Upper lobe of left lung (tissue), 6 donors: Measurements from ENCODE around the gene PLSCR2. TPM values are rescaled to one million over a fixed set of nuclear protein-coding genes. Genes with fewer than 3 reads are reported as not detected.
A peak's percentile ranks its signal among the peaks of the same experiment; 100 is the strongest.

Source experiments
- ATAC-seq, 2 donors: fragments of 200-7000 bp; cut with Tn5 transposase; one replicate each; pipeline ENCODE4 v1.9.1; 2022; ENCODE audit warnings: mild to moderate bottlenecking in 2 of 2, moderate library complexity in 2 of 2; ENCODE audit not compliant: low FRiP score in 2 of 2
- DNase-seq, 2 donors: peaks; one replicate each; pipeline ENCODE4 v3.0.0-alpha.2; 2019 to 2020
- H3K27ac ChIP-seq, 4 donors: fragments of 200-600 bp; sonication (generic); one replicate each; pipeline ENCODE4 v1.5.1; 2016 to 2019
- H3K27me3 ChIP-seq, 4 donors: fragments of 200-600 bp; sonication (generic); one replicate each; pipeline ENCODE4 v1.5.1; 2017 to 2019
- H3K36me3 ChIP-seq, 4 donors: fragments of 200-600 bp; sonication (generic); one replicate each; pipeline ENCODE4 v1.5.1; 2016 to 2019
- H3K4me1 ChIP-seq, 4 donors: fragments of 200-600 bp; sonication (generic); one replicate each; pipeline ENCODE4 v1.5.1; 2018 to 2019
- H3K4me3 ChIP-seq, 4 donors: fragments of 200-600 bp; sonication (generic); one replicate each; pipeline ENCODE4 v1.5.1; 2017 to 2019; ENCODE audit warnings: mild to moderate bottlenecking in 2 of 4, moderate library complexity in 1 of 4
- H3K9me3 ChIP-seq, 4 donors: fragments of 200-600 bp; sonication (generic); one replicate each; pipeline ENCODE4 v1.5.1; 2018 to 2019
- EP300 ChIP-seq, 4 donors: sonication (generic); formaldehyde crosslinking; IDR thresholded peaks; one replicate each; pipeline ENCODE4 v1.5.1; 2017; ENCODE audit warnings: antibody characterized with exemption in 4 of 4, control low read depth in 2 of 4
- POLR2A ChIP-seq, 4 donors: fragments of 450-650 bp; IDR thresholded peaks; one replicate each; pipeline ENCODE4 v1.5.1; 2016 to 2017; ENCODE audit warnings: antibody characterized with exemption in 4 of 4, mild to moderate bottlenecking in 2 of 4
- POLR2AphosphoS5 ChIP-seq, 2 donors: sonication (generic); formaldehyde crosslinking; IDR thresholded peaks; one replicate each; pipeline ENCODE4 v1.5.1; 2017; ENCODE audit warnings: antibody characterized with exemption in 2 of 2
- WGBS, 2 donors: methylation state at CpG; one replicate each; pipeline ENCODE4 v1.1.5; 2017 to 2018; 5-methylcytosine and 5-hydroxymethylcytosine counted together
- total RNA-seq, 6 donors: library from RNA; depleted of rRNA in 4 of 6; stranded (reverse); fragments of >200 nt in 4 of 6; gene quantifications; one replicate each; pipeline versions ENCODE4 v1.1.0 to v1.2.1, GENCODE V29; 2016 to 2021
- TF ChIP-seq, protein P1 (sequence below), 6 experiments: fragments of 450-650 bp in 4 of 6; fragments of 200-600 bp in 2 of 6; sonication (generic) in 2 of 6; IDR thresholded peaks; one replicate each; pipeline ENCODE4 v1.5.1; 2016 to 2019; ENCODE audit warnings: antibody characterized with exemption in 6 of 6
- donor health status: DM: no; HTN: no; CAD: no; lungs with moderate emphysema.
- donor health status: DM: no; HTN: yes; CAD: no; lungs with severe emphysema.

PLSCR2 gene
- total RNA-seq, 6 donors from 2014 or later = 0.31 TPM; not detected in 5

DNA sequence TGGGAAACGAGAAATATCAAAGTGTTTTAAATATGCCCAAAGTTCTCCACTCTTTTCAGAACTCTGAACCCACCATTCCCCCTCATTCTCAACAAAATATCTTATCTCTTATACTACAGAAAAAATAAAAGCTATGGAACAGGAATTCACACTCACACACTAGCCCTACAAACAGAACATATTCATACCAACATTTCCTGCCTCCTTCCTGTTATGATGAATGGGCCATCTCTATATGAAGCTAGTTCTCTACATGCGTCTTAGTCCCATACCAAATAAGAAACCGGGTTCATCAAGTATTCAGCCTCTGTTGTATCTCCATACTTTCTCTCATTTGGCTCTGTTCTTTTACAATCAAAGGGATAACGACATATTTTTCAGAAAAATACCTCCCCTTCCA lies 72.6 kb downstream of the PLSCR2 start:
- ATAC-seq = no peak
- no peak for TF ChIP-seq POLR2AphosphoS5 (IDR thresholded peaks at IDR 0.05)
- no peak overlapping the region for H3K27ac ChIP-seq
- no peaks in the 10 kb centered on the region for H3K4me1 ChIP-seq
- WGBS, 2 donors = 55 to 69% methylated on average over 4 of the region's 4 CpGs
- H3K4me3 ChIP-seq = no peak overlapping the region
- H3K9me3 ChIP-seq = no peaks in the 10 kb centered on the region
- no peaks in the 10 kb centered on the region for H3K36me3 ChIP-seq
- H3K27me3 ChIP-seq = no peaks in the 10 kb centered on the region
- no peak for DNase-seq

DNA sequence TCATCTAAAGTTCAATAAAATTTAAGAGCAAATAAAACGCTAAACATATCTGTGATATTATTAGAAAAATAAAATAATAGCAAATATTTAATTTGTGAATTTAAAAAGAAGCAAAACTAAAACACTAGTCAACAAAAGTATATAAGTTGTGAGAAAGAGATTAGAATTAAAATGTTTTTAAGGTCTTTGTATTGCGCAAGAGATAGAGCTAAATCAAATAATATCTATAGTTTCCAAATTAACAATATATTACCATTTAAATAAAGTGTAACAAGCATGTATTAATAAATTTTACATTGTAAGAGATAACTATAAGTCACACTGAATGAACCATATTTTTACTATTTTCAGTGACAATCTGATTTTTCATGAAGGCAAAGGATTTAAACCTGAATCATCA lies 74.2 kb downstream of the PLSCR2 start:
- Histone ChIP-seq H3K4me3 (no peak overlapping the region), H3K9me3 (no peaks in the 10 kb centered on the region), H3K4me1 (no peaks in the 10 kb centered on the region), H3K27me3 (no peaks in the 10 kb centered on the region), H3K36me3 (no peaks in the 10 kb centered on the region), H3K27ac (no peak overlapping the region)
- no peak for TF ChIP-seq POLR2A (IDR thresholded peaks at IDR 0.05)
- TF ChIP-seq, protein P1, sequence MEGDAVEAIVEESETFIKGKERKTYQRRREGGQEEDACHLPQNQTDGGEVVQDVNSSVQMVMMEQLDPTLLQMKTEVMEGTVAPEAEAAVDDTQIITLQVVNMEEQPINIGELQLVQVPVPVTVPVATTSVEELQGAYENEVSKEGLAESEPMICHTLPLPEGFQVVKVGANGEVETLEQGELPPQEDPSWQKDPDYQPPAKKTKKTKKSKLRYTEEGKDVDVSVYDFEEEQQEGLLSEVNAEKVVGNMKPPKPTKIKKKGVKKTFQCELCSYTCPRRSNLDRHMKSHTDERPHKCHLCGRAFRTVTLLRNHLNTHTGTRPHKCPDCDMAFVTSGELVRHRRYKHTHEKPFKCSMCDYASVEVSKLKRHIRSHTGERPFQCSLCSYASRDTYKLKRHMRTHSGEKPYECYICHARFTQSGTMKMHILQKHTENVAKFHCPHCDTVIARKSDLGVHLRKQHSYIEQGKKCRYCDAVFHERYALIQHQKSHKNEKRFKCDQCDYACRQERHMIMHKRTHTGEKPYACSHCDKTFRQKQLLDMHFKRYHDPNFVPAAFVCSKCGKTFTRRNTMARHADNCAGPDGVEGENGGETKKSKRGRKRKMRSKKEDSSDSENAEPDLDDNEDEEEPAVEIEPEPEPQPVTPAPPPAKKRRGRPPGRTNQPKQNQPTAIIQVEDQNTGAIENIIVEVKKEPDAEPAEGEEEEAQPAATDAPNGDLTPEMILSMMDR (IDR thresholded peaks at IDR 0.05) = no peak
- TF ChIP-seq POLR2AphosphoS5 (IDR thresholded peaks at IDR 0.05) = no peak
- no peak for TF ChIP-seq EP300 (IDR thresholded peaks at IDR 0.05)
- 93 to 97% methylated on average over 2 of the region's 2 CpGs for WGBS, 2 donors
- DNase-seq (no peak), ATAC-seq (no peak)

GRCh38 chr3:146390957-146391356 lies 78.4 kb downstream of the PLSCR2 start:
- Histone ChIP-seq H3K27me3 (no peaks in the 10 kb centered on the region), H3K4me1 (no peaks in the 10 kb centered on the region), H3K27ac (no peak overlapping the region), H3K9me3 (no peaks in the 10 kb centered on the region), H3K36me3 (no peaks in the 10 kb centered on the region), H3K4me3 (no peak overlapping the region)
- DNase-seq = no peak
- TF ChIP-seq, protein P1 (IDR thresholded peaks at IDR 0.05) = no peak
- TF ChIP-seq POLR2AphosphoS5 (IDR thresholded peaks at IDR 0.05) = peak; percentile 42 to 59
- ATAC-seq = peak in 1 of 2 donors; percentile 73

DNA sequence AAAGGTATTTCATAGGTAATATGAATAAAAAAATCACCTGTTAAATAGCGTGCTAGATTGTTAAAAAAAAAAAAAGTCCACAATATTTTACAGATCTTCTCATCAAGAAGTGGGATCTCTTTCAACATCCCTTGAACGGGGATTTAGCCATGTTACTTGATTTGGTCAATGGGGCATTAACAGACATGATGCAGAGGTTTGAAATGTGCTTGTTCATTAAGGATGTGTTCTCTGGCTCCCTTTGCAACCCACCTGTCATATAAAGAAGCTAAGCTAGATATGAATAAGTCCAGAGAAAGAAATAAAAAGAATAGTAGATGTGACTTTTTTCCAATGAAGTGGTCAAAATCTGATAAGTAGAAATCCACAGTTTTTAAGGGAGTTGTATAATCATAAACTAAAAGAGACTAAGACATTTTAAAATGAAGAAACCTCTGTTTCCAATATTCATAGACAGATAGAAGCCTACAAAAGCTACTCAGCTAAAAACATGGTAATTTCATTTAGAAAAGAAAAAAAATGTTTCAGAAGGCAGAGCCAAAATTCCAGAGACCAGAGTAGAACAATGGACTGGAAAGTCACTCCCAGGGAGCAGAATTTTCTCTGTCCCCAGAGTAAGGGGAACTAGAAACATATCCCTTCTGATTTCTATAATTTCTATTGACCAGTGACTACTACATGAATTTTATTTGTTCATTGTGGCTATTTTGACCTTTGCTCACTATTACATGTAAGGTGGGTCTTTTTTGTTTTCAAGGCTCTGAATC lies 79.2 kb downstream of the PLSCR2 start:
- no peak overlapping the region for H3K4me3 ChIP-seq
- WGBS, 2 donors = 41 to 46% methylated on average over 2 of the region's 2 CpGs
- no peaks in the 10 kb centered on the region for H3K4me1 ChIP-seq
- no peak overlapping the region for H3K27ac ChIP-seq
- no peaks in the 10 kb centered on the region for H3K36me3 ChIP-seq
- DNase-seq = no peak
- H3K9me3 ChIP-seq = no peaks in the 10 kb centered on the region
- no peak for ATAC-seq
- TF ChIP-seq POLR2AphosphoS5 (IDR thresholded peaks at IDR 0.05) (no peak), EP300 (IDR thresholded peaks at IDR 0.05) (no peak), POLR2A (IDR thresholded peaks at IDR 0.05) (no peak)
- TF ChIP-seq, protein P1 (IDR thresholded peaks at IDR 0.05) = no peak
- H3K27me3 ChIP-seq = no peaks in the 10 kb centered on the region

- Histone ChIP-seq H3K27me3 (no peaks in the 10 kb centered on the region), H3K4me3 (no peak overlapping the region), H3K4me1 (no peaks in the 10 kb centered on the region), H3K9me3 (no peaks in the 10 kb centered on the region), H3K36me3 (no peaks in the 10 kb centered on the region), H3K27ac (no peak overlapping the region)
- 59 to 62% methylated on average over 2 of the region's 2 CpGs for WGBS, 2 donors
- TF ChIP-seq POLR2A (IDR thresholded peaks at IDR 0.05) = no peak
- TF ChIP-seq, protein P1 (IDR thresholded peaks at IDR 0.05) = no peak
- TF ChIP-seq POLR2AphosphoS5 (IDR thresholded peaks at IDR 0.05) = no peak
- no peak for TF ChIP-seq EP300 (IDR thresholded peaks at IDR 0.05)
- no peak for DNase-seq
- no peak for ATAC-seq
These were observed 81.8 kb downstream of the PLSCR2 start for GRCh38 chr3:146387566-146387965.
